SU-DHL-6 (cell line): Measurements from ENCODE around the gene ADAMTS12.

Experiments
- EZH2phosphoT487 ChIP-seq: fragments of 200-600 bp; sonication (generic), shearing (Covaris generic); conservative IDR thresholded peaks from 2 replicates; pipeline ENCODE4 v1.6.1; 2018; ENCODE audit warnings: mild to moderate bottlenecking, antibody characterized with exemption, low read length, moderate library complexity, mixed read lengths
- TF ChIP-seq, protein P1 (sequence below): fragments of 200-600 bp; sonication (generic); IDR thresholded peaks from one replicate; pipeline ENCODE4 v1.5.1; 2017; ENCODE audit warnings: antibody characterized with exemption, mild to moderate bottlenecking, low read length, moderate library complexity; ENCODE audit not compliant: insufficient read depth, poor library complexity, severe bottlenecking

- TF ChIP-seq, protein P1, sequence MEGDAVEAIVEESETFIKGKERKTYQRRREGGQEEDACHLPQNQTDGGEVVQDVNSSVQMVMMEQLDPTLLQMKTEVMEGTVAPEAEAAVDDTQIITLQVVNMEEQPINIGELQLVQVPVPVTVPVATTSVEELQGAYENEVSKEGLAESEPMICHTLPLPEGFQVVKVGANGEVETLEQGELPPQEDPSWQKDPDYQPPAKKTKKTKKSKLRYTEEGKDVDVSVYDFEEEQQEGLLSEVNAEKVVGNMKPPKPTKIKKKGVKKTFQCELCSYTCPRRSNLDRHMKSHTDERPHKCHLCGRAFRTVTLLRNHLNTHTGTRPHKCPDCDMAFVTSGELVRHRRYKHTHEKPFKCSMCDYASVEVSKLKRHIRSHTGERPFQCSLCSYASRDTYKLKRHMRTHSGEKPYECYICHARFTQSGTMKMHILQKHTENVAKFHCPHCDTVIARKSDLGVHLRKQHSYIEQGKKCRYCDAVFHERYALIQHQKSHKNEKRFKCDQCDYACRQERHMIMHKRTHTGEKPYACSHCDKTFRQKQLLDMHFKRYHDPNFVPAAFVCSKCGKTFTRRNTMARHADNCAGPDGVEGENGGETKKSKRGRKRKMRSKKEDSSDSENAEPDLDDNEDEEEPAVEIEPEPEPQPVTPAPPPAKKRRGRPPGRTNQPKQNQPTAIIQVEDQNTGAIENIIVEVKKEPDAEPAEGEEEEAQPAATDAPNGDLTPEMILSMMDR, result no peak
- TF ChIP-seq EZH2phosphoT487, result no peak
Measured at GRCh38 chr5:33788922-33789566, 102.7 kb downstream of the ADAMTS12 start.
